GM12801 (cell line): Measurements from ENCODE around the gene CASQ2.

Experiments used
- TF ChIP-seq, protein P1 (sequence below): IDR thresholded peaks from one replicate; pipeline ENCODE4 v1.5.1; 2011; ENCODE audit warnings: control low read depth; ENCODE audit not compliant: insufficient read length; ENCODE audit errors: extremely low read depth

The CASQ2 gene

DNA sequence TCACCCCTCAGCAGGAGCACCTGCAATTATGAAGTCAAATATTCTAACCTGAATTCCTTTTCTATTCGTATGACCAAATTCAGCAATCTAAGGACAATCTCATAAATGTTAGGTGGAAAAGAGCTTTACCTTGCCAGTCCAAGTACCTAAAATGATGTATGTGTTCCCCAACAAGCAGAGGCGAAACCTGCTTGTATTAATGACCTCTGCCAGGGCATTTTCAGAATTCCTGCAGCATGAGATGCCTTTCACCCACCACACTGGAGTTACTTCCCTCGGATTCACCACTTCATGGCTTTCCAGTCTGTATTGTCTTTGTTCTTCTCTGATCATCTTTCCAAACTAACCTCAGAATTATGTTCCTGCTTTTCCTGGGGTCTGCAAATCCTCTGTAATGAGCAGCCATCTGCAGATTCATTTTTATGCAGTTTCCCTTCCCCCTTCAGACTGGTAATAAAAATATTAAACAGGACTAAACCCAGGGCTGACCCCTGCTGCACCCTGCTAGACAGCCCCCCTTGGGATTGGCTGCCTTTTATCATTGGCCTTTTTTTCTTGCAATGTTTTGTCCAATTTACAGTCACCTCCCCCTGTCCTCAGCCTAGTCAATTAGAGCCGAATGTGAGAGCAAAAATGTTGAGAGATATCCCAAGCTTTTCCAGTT lies 26.6 kb upstream of the CASQ2 start:
- TF ChIP-seq, protein P1, sequence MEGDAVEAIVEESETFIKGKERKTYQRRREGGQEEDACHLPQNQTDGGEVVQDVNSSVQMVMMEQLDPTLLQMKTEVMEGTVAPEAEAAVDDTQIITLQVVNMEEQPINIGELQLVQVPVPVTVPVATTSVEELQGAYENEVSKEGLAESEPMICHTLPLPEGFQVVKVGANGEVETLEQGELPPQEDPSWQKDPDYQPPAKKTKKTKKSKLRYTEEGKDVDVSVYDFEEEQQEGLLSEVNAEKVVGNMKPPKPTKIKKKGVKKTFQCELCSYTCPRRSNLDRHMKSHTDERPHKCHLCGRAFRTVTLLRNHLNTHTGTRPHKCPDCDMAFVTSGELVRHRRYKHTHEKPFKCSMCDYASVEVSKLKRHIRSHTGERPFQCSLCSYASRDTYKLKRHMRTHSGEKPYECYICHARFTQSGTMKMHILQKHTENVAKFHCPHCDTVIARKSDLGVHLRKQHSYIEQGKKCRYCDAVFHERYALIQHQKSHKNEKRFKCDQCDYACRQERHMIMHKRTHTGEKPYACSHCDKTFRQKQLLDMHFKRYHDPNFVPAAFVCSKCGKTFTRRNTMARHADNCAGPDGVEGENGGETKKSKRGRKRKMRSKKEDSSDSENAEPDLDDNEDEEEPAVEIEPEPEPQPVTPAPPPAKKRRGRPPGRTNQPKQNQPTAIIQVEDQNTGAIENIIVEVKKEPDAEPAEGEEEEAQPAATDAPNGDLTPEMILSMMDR, result no peak

DNA sequence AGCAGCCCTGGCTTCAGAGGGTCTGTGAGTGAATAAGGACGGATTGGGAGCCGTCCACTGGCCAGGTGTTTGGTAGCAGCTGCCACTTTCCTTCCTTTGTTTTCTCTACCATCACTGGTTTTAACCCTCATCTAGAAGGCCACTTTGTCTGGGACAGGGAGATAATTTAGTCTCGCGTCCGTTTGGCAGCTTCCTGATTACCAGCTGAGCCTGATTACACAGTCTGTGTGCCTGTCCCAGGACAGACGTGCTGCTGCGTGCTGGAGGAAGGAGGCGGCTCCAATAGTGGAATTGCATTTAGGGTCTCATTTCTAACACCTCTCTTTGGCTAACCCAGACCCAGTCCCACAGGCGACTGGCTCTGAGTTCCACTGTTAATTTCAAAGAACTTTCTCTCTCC lies 24.6 kb upstream of the CASQ2 start:
- TF ChIP-seq, protein P1, result no peak

DNA sequence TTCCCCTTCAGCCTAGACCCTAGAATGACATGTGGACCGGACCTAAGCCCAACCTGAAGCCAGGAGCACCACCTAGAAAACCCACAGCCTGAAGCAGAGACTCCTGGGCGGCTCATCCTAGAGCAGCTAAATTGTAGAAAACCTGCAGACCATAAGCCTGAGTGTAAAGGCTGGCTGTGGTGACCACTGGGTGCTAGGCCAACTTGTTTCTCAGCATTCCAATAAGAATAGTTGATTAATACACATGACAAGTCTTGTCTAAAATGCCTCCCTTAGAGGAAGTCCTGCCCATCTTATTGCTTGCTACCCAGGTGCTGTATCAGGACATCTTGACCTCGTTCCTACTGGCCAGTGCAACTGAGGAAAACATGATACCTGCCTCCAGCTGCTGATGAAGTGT lies 23.3 kb upstream of the CASQ2 start:
- TF ChIP-seq, protein P1, result no peak

DNA sequence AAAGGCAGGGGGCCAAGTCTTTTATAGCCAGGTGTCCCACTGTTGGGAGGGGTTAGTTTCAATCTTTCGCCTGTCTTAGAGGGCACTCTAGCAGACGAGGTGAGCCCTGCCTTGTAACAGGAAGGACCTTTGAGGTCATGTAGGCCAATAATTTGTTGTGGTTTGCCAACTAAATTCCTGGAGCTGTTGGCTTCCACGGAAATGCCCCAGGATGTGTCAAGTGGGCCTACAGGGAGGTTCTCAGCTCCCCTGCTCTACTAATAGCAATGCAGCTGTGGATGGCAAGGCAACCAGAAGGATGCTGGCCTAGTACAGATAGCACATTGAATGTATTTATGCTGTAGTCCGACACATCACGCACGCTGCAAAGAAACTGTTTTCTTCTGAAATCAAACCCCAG lies 22.3 kb upstream of the CASQ2 start:
- TF ChIP-seq, protein P1, result no peak

DNA sequence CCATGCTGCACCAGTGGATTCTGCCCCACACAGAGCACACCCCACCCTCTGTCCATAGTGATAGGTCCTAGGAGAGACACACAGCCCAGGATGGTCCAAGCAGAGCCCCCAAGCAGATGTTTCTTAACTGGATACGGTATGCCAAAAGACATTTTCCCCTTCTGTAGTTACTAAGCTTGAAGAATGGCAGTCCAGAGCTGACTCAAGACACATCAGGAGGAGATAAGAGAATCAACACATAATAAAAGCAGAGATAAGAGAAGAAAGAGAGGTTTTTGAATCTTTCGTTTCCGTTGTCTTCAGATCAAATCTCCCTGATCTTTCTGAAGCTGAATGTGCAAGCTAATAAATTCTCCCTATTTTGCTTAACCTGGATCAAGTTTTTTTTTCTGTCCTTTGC lies 21.8 kb upstream of the CASQ2 start:
- TF ChIP-seq, protein P1, result no peak

DNA sequence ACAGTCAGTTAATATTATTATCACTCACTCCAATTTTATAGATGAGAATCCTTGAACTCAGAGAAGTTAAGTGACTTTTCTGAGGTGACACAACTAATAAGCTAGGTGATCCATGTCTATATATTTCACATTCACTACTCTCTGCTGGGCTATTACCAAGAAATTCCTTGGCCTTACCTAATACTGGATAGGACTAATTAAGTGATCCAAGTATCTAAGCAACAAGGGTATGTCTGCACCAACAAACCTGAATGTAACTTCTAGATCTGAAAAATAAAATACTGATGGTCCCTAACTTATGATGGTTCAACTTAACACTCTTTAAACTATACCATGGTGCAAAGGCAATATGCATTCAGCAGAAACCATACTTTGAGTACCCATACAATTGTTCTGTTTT lies 14.8 kb upstream of the CASQ2 start:
- TF ChIP-seq, protein P1, result no peak

GRCh38 chr1:115782571-115783281 lies 14.2 kb upstream of the CASQ2 start:
- TF ChIP-seq, protein P1, result no peak
